Transverse colon (tissue), 4 donors: ENCODE data around the gene NIF3L1. TPM values are rescaled to one million over a fixed set of nuclear protein-coding genes. Genes with fewer than 3 reads are reported as not detected.

Source experiments
- small RNA-seq, 4 donors: library from RNA; depleted of rRNA; stranded (forward); fragments of <200 nt; gene quantifications; one replicate each; pipeline ENCODE3, GENCODE V24; 2016
- total RNA-seq, 4 donors: library from RNA; depleted of rRNA; stranded (reverse); fragments of >200 nt; gene quantifications; one replicate each; pipeline ENCODE4 v1.1.0, GENCODE V29; 2016

Gene NIF3L1
- total RNA-seq, 4 donors from 2014 or later = 14.5 to 26.6 (median 21.5) TPM

Small RNA genes within 50 kb of the gene (small RNA-seq; reads per million reads assigned to genes)
- gene RF00019 = 0 reads per million in 4 donors
- 0 reads per million in 4 donors for gene RNA5SP115
- gene RNU6-312P = 0 reads per million in 4 donors
- gene RNU6-762P = 0 reads per million in 4 donors

Other genes starting within 250 kb of the NIF3L1 start
- gene BZW1, start 77.5 kb upstream of the NIF3L1 start, total RNA-seq = 100 to 1,000 TPM in 2 of 4 donors, 10 to 100 TPM in 2; 17.1 to 167 (median 110) TPM
- gene CLK1, start 24.7 kb upstream of the NIF3L1 start, total RNA-seq = 100 to 1,000 TPM; 115 to 231 (median 127) TPM
- 10 to 100 TPM; 16.8 to 18.4 (median 17.7) TPM for gene PPIL3, start 294 bp upstream of the NIF3L1 start, total RNA-seq
- gene ORC2, start 74.3 kb downstream of the NIF3L1 start, total RNA-seq = 10 to 100 TPM; 15.1 to 30.5 (median 20.8) TPM
- gene HYCC2, start 182.3 kb downstream of the NIF3L1 start, total RNA-seq = 100 to 1,000 TPM in 1 of 4 donors, 10 to 100 TPM in 3; 23.9 to 104 (median 35.8) TPM
- gene NDUFB3, start 182.6 kb downstream of the NIF3L1 start, total RNA-seq = 100 to 1,000 TPM in 1 of 4 donors, 10 to 100 TPM in 1, 1 to 10 TPM in 2; 2.2 to 111 (median 44.9) TPM
- gene CFLAR, start 226.8 kb downstream of the NIF3L1 start, total RNA-seq = 100 to 1,000 TPM; 148 to 449 (median 323) TPM